ENCODE data around the gene ALG12.

Gene ALG12

GRCh38 chr22:49933236-49934159 is 15.3 kb upstream of the ALG12 start:
- DNase-seq (ENCODE audit: low read depth in 2 of 2), result no peak
- H3K4me3 ChIP-seq (replicated peaks in 1 of 2; ENCODE audit: low read depth in 2 of 2, low read length in 2 of 2), result no peak overlapping the region
- TF ChIP-seq CTCF (IDR thresholded peaks at IDR 0.05; ENCODE audit: low read depth, low read length), result no peak

- peak; percentile 70 to 76 for DNase-seq (ENCODE audit: low read depth in 2 of 2)
Measured at GRCh38 chr22:49930596-49931412, 12.6 kb upstream of the ALG12 start.

GRCh38 chr22:49929994-49930575 is 11.8 kb upstream of the ALG12 start:
- no peak for DNase-seq (ENCODE audit: low read depth in 2 of 2)
- no peak overlapping the region for H3K4me3 ChIP-seq (replicated peaks in 1 of 2; ENCODE audit: low read depth in 2 of 2, low read length in 2 of 2)
- no peak for TF ChIP-seq CTCF (IDR thresholded peaks at IDR 0.05; ENCODE audit: low read depth, low read length)

More at GRCh38 chr22:49930596-49931412, 12.6 kb upstream of the ALG12 start:
- no peak overlapping the region for H3K4me3 ChIP-seq (replicated peaks in 1 of 2; ENCODE audit: low read depth in 2 of 2, low read length in 2 of 2)
- peak; percentile 45 for TF ChIP-seq CTCF (IDR thresholded peaks at IDR 0.05; ENCODE audit: low read depth, low read length)

- H3K4me3 ChIP-seq (replicated peaks in 1 of 2; ENCODE audit: low read depth in 2 of 2, low read length in 2 of 2), result no peak overlapping the region
- DNase-seq (ENCODE audit: low read depth in 2 of 2), result peak; percentile 24 to 46
Measured at GRCh38 chr22:49929211-49929979, 11.2 kb upstream of the ALG12 start.

GRCh38 chr22:49928555-49929210 is 10.4 kb upstream of the ALG12 start:
- DNase-seq (ENCODE audit: low read depth in 2 of 2), result no peak
- no peak overlapping the region for H3K4me3 ChIP-seq (replicated peaks in 1 of 2; ENCODE audit: low read depth in 2 of 2, low read length in 2 of 2)
- no peak for TF ChIP-seq CTCF (IDR thresholded peaks at IDR 0.05; ENCODE audit: low read depth, low read length)

More at GRCh38 chr22:49929211-49929979, 11.2 kb upstream of the ALG12 start:
- no peak for TF ChIP-seq CTCF (IDR thresholded peaks at IDR 0.05; ENCODE audit: low read depth, low read length)

GRCh38 chr22:49928185-49928495 is 9.9 kb upstream of the ALG12 start:
- H3K4me3 ChIP-seq (replicated peaks in 1 of 2; ENCODE audit: low read depth in 2 of 2, low read length in 2 of 2), result no peak overlapping the region
- no peak for TF ChIP-seq CTCF (IDR thresholded peaks at IDR 0.05; ENCODE audit: low read depth, low read length)
- no peak for DNase-seq (ENCODE audit: low read depth in 2 of 2)
